Right lobe of liver (tissue), 6 donors: ENCODE measurements around the gene HOXC11. TPM values are rescaled to one million over a fixed set of nuclear protein-coding genes. Genes with fewer than 3 reads are reported as not detected.

ENCODE experiments used
- ATAC-seq, 4 donors: fragments of 200-7000 bp; cut with Tn5 transposase; one replicate each; pipeline ENCODE4 v1.9.1; 2020; ENCODE audit warnings: mild to moderate bottlenecking in 4 of 4, moderate library complexity in 4 of 4
- DNase-seq, 3 donors: peaks; one replicate each; pipeline ENCODE4 v3.0.0-alpha.2; 2020
- H3K27ac ChIP-seq, 3 donors: fragments of 200-600 bp; one replicate each; pipeline ENCODE4 v1.8.0; 2022
- H3K27me3 ChIP-seq, 2 donors: fragments of 200-600 bp; one replicate each; pipeline ENCODE4 v1.8.0; 2022
- H3K36me3 ChIP-seq, 4 donors: fragments of 200-600 bp; sonication (generic) in 1 of 4; one replicate each; pipeline versions ENCODE4 v1.5.1 to v1.8.0; 2017 to 2022; ENCODE audit warnings: control low read depth in 1 of 4
- H3K4me1 ChIP-seq, 4 donors: fragments of 200-600 bp; sonication (generic) in 1 of 4; one replicate each; pipeline versions ENCODE4 v1.5.1 to v1.8.0; 2017 to 2022; ENCODE audit warnings: control low read depth in 1 of 4
- H3K4me3 ChIP-seq, 3 donors: fragments of 200-600 bp; one replicate each; pipeline ENCODE4 v1.8.0; 2022
- H3K9me3 ChIP-seq, 4 donors: fragments of 200-600 bp; sonication (generic) in 1 of 4; one replicate each; pipeline versions ENCODE4 v1.5.1 to v1.8.0; 2017 to 2022; ENCODE audit warnings: control low read depth in 1 of 4
- POLR2A ChIP-seq: fragments of 450-650 bp; IDR thresholded peaks from one replicate; pipeline ENCODE4 v1.6.1; 2017; ENCODE audit warnings: antibody characterized with exemption, mild to moderate bottlenecking
- WGBS: methylation state at CpG from one replicate; pipeline ENCODE4 v1.1.6; 2018; ENCODE audit warnings: low coverage, low lambda C conversion rate; ENCODE audit not compliant: insufficient coverage; ENCODE audit errors: missing lambda C conversion rate; 5-methylcytosine and 5-hydroxymethylcytosine counted together
- intact Hi-C, 2 donors: fragments of 100-400 bp; cut with DNase I; formaldehyde crosslinking; loops; one replicate each; pipeline versions ENCODE4 v1.11.2 to v1.14.1; 2022
- total RNA-seq, 6 experiments: library from RNA; depleted of rRNA in 2 of 6; stranded (reverse); fragments of >200 nt in 2 of 6; fragmentation: NEBNext Ultra II Directional in 3 of 6; extraction: Animal tissue kit (Norgen Biotek cat#: 25700) in 3 of 6; gene quantifications; one replicate each; pipeline versions ENCODE4 v1.1.0 to v1.2.4, GENCODE V29; 2016 to 2023
- TF ChIP-seq, protein P1 (sequence below), 4 donors: fragments of 200-600 bp in 3 of 4; fragments of 450-650 bp in 1 of 4; IDR thresholded peaks; one replicate each; pipeline versions ENCODE4 v1.5.1 to v1.8.0; 2016 to 2022; ENCODE audit warnings: antibody characterized with exemption in 4 of 4, mild to moderate bottlenecking in 2 of 4
- donor health status: DM: no; HTN: yes; CAD: no.
- donor health status: DM: no; HTN: no; CAD: no.
- donor health status: DM: no; HTN: no; CAD: no.
- donor health status: DM: no; HTN: yes; CAD: no.
- donor health status: DM: no; HTN: yes; CAD: no.

Gene HOXC11
- total RNA-seq, 6 experiments from 2014 or later = not detected

DNA sequence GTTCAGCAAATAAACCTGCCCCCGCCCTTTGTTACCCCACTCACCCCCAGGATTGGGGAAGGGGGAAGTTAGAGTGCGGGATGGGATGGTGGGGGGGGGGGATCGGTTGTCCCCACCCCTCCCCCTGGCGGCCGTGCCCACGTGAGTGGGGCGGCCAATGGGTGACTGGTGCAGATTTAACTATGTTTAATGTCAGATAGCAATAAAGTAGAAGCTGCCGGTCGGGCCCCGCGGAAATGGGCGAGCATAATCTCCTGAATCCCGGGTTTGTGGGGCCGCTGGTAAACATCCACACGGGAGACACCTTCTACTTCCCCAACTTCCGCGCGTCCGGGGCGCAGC, 18.3 kb upstream of the HOXC11 start, which contains the start of gene HOXC12:
TSS of gene HOXC12 (plus strand) at position 210 of the 342 bp plus-strand sequence. CDS start at position 237, 27 bp downstream.
- H3K4me3 ChIP-seq = no peak within 1 kb of the TSS

GRCh38 chr12:53955036-53955775, 17.7 kb upstream of the HOXC11 start:
- 6% methylated on average over 8 of the region's 86 CpGs for WGBS
- TF ChIP-seq, protein P1, sequence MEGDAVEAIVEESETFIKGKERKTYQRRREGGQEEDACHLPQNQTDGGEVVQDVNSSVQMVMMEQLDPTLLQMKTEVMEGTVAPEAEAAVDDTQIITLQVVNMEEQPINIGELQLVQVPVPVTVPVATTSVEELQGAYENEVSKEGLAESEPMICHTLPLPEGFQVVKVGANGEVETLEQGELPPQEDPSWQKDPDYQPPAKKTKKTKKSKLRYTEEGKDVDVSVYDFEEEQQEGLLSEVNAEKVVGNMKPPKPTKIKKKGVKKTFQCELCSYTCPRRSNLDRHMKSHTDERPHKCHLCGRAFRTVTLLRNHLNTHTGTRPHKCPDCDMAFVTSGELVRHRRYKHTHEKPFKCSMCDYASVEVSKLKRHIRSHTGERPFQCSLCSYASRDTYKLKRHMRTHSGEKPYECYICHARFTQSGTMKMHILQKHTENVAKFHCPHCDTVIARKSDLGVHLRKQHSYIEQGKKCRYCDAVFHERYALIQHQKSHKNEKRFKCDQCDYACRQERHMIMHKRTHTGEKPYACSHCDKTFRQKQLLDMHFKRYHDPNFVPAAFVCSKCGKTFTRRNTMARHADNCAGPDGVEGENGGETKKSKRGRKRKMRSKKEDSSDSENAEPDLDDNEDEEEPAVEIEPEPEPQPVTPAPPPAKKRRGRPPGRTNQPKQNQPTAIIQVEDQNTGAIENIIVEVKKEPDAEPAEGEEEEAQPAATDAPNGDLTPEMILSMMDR (IDR thresholded peaks at IDR 0.05) = no peak
- TF ChIP-seq POLR2A = no peak
- no peak overlapping the region for H3K4me3 ChIP-seq
- H3K4me1 ChIP-seq = peaks cover 0 to 3% (median 0%) of the 10 kb centered on the region in 4 donors
- H3K27ac ChIP-seq = no peak overlapping the region
- ATAC-seq (no peak), DNase-seq (no peak)
- intact Hi-C loops = no loop called here
- H3K27me3 ChIP-seq = peaks cover 15 to 70% of the 10 kb centered on the region in 2 donors
- no peaks in the 10 kb centered on the region for H3K9me3 ChIP-seq
- H3K36me3 ChIP-seq = no peaks in the 10 kb centered on the region

More for the DNA sequence above, 18.3 kb upstream of the HOXC11 start, which contains the start of gene HOXC12:
- Histone ChIP-seq H3K9me3 (no peaks in the 10 kb centered on the region), H3K36me3 (no peaks in the 10 kb centered on the region), H3K27ac (no peak within 1 kb of the TSS), H3K27me3 (peaks cover 15 to 70% of the 10 kb centered on the region in 2 donors), H3K4me1 (peaks cover 0 to 3% (median 0%) of the 10 kb centered on the region in 4 donors)
- no peak for TF ChIP-seq POLR2A
- TF ChIP-seq, protein P1 (IDR thresholded peaks at IDR 0.05) = no peak
- intact Hi-C loops = no loop called here
- ATAC-seq (no peak), DNase-seq (no peak)
- 0% methylated on average over 1 of the region's 20 CpGs for WGBS

GRCh38 chr12:53955776-53956250, 17.1 kb upstream of the HOXC11 start:
- Histone ChIP-seq H3K27ac (no peak overlapping the region), H3K9me3 (no peaks in the 10 kb centered on the region), H3K4me3 (no peak overlapping the region), H3K36me3 (no peaks in the 10 kb centered on the region), H3K27me3 (peaks cover 17 to 67% of the 10 kb centered on the region in 2 donors), H3K4me1 (peaks cover 0 to 3% (median 0%) of the 10 kb centered on the region in 4 donors)
- 3% methylated on average over 10 of the region's 10 CpGs for WGBS
- intact Hi-C loops = no loop called here
- TF ChIP-seq POLR2A = no peak
- TF ChIP-seq, protein P1 (IDR thresholded peaks at IDR 0.05) = no peak
- ATAC-seq = no peak
- no peak for DNase-seq

DNA sequence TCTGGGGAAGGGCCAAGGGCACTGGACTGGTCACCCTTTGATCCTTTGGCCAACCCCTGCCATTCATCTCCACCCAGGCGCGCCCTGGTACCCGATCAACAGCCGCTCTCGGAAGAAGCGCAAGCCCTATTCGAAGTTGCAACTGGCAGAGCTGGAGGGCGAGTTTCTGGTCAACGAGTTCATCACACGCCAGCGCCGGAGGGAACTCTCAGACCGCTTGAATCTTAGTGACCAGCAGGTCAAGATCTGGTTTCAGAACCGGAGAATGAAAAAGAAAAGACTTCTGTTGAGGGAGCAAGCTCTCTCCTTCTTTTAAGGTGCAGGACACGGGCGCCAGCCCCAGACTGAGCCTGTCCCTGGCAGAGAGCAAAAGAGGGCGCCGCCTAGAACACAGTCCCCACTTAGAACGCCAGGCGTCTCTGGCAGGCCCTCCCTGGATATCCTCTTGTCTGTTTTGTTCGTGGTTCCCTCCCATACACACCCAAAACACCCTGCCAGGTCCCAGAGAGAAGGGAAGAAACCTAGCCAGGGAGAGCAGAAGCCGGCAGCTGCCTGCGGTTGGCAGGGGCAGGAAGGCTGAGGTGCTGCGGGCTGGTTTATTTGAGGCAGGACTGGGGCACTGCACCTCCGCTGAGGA, 16.6 kb upstream of the HOXC11 start:
- TF ChIP-seq, protein P1 (IDR thresholded peaks at IDR 0.05) = no peak
- no peak for TF ChIP-seq POLR2A
- Histone ChIP-seq H3K4me3 (no peak overlapping the region), H3K9me3 (no peaks in the 10 kb centered on the region), H3K4me1 (no peaks in the 10 kb centered on the region), H3K36me3 (no peaks in the 10 kb centered on the region), H3K27ac (no peak overlapping the region), H3K27me3 (peaks cover 17 to 66% of the 10 kb centered on the region in 2 donors)
- no peak for ATAC-seq
- 9% methylated on average over 12 of the region's 25 CpGs for WGBS
- intact Hi-C loops = no loop called here
- no peak for DNase-seq
